DMS 273 treated with DMSO at 0.1 percent for 48 hours (cell line): ENCODE results near the gene GPC6.
"Not testable (repeated sequence)": the region's sequence is repeated elsewhere in the genome, so short reads cannot be mapped to it uniquely, and the experiment has no call there.

Source experiments
- DNase-seq: peaks from one replicate; lab custom pipeline; 2025; lab: John Stamatoyannopoulos, UW

Gene GPC6

DNA sequence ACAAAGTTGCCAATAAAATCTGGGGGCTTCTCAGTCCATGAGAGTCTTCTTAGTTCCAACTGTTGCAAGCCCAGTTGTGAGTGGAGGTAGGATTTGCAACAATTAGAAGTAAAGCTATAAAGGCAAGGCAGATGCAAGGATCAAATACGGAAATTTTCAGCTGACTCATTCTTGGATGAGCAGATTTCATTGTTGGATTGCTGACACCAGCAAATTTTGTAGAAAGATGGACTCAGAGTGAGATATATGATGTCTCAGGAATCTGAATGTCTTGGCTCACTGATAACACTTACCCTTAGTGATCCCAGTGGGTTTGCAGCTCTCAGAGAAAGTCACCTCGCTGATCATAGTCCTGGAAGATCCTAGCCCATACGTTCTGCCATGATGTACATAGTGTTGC, 209.0 kb downstream of the GPC6 start:
- no peak for DNase-seq

GRCh38 chr13:93437081-93437480, 210.5 kb downstream of the GPC6 start:
- no peak for DNase-seq

DNA sequence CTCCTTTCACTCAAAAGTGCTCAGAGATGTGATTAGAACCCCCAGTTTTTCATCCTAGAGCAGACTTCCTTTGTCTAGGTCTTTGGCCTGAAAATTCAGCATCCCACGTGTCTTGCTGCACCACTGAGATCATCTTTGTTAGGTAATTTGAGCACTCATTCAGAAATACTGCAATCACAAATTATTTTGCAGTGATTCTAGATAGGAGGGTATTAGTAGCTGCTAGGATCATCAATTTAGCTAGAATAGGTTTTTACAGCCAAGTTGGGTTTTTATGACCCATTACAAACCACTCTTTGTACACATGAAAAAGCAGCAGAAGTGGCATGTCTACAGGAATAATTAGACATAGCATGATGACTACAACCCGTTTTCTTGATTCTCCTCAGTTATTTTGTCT, 219.6 kb downstream of the GPC6 start:
- no peak for DNase-seq

- no peak for DNase-seq
These were observed 223.6 kb downstream of the GPC6 start for GRCh38 chr13:93450191-93450621.

DNA sequence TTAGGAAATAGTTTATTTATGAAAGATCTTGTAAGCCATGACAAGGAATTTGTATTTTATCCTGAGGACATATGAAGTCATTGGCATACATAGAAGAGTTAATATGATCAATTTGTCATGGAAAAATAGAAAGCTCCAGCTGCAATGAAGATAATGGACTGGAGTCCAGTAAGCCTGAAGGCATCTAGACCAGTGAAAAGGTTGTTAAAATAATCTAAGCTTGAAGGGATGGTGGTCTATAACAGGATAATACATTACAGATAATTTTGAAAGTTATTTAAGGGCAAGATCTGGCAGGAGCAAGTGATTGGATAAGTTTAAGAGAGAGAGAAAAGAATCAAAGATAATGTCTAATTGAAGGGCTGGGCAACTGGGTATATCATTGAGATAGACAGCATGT, 224.2 kb downstream of the GPC6 start:
- no peak for DNase-seq

GRCh38 chr13:93454676-93455235, 228.1 kb downstream of the GPC6 start:
- not testable (repeated sequence) for DNase-seq

GRCh38 chr13:93455861-93456260, 229.3 kb downstream of the GPC6 start:
- DNase-seq = no peak

GRCh38 chr13:93460005-93460404, 233.4 kb downstream of the GPC6 start:
- DNase-seq = no peak

GRCh38 chr13:93462151-93462550, 235.5 kb downstream of the GPC6 start:
- DNase-seq = no peak

DNA sequence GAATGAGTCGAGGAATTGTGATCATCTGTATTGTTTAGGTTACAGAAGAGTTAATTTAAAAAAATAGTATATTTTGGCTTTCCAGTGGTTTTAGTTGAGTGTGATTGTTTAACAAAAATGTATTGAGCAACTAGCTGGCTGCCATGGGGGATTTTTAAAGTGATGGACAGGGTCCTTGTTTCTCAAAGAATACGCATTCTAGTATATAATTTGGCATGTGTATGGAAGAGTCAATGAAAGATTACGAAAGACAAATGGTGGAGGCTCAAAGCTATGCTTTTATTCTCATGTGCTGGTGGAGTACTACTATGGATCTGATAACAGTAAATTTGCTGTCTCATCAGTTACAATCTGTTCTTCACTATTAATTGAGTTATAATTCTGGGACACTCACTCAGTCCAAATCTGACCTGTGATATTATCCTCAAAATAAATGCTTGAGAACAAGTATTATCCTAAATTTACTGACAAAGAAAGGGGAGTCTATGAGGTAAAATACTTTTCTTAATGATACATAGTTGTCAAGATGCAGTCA, 240.0 kb downstream of the GPC6 start:
- no peak for DNase-seq

GRCh38 chr13:93467175-93467574, 240.6 kb downstream of the GPC6 start:
- DNase-seq = peak; percentile 47

- no peak for DNase-seq
These were observed 241.8 kb downstream of the GPC6 start for GRCh38 chr13:93468433-93468832.

- DNase-seq = no peak
These were observed 245.7 kb downstream of the GPC6 start for GRCh38 chr13:93472296-93472695.

DNA sequence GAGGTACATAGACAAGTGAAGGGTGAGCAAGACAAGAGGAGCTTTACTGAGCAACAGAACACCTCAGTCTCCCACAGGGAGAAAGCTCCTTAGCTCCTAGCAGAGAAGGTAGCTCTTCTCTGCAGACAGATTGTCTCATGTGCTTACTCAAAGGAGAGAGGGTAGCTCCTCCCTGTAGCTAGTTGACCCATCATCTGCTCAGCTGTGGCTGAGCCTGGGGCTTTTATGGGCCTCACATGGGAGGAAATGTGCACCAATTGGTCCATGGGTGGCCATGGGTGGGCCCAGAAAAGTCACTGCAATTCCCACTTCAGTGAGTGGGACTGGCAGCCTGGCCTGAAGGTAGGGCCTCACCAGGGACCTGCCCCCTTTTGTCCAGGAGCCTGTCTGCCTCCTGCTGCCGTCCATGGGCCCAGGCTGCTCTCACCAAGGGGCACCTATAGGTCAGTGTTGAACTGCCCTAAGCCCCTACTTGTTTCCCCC, 246.2 kb downstream of the GPC6 start:
- no peak for DNase-seq

GRCh38 chr13:93473441-93474270, 247.0 kb downstream of the GPC6 start:
- DNase-seq = no peak

DNA sequence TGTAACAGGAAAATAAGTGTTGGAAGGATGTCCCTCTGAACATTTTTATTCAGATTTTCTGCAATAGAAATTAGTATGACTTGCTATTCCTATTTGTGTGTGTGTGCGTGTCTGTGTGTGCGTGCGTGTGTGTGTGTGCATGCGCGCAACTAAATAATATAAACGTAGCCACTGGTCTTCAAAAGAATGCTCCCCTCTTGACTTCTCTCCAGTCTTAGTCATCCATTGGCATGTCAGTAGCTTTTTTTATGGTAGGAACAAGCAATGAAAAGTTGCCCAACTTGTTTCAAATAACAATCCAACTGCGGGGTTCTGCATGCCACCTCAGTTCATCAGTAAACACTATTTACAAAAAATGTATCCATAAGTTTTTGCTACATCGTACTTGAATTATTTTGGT, 249.6 kb downstream of the GPC6 start:
- DNase-seq = no peak

- no peak for DNase-seq
These were observed 250.6 kb downstream of the GPC6 start for GRCh38 chr13:93477238-93477637.

DNA sequence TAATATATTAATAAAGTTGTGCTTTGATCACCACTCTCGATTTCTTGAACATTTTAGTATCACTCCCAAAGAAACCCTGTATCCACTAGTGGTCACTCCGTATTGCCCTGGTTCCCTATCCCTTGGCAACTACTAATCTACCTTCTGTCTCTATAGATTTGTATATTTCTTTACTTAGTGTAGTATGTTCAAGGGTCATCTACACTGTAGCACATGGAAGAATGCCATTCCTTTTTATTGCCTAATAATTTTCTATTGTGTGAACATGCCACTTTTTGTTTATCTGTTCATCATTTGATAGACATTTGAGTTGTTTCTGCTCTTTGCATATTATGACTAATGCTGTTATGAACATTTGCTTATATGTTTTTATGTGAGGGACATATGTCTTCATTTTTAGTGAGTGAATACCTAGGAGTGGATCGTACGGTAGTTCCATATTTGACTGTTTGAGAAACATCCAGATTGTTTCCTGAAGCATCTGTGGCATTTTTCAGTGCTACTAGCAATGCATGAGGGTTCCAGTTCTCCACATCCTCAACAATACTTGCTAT, 254.0 kb downstream of the GPC6 start:
- no peak for DNase-seq

GRCh38 chr13:93496117-93496516, 269.5 kb downstream of the GPC6 start:
- DNase-seq = not testable (repeated sequence)

GRCh38 chr13:93496985-93497673, 270.5 kb downstream of the GPC6 start:
- peak; percentile 54 for DNase-seq

DNA sequence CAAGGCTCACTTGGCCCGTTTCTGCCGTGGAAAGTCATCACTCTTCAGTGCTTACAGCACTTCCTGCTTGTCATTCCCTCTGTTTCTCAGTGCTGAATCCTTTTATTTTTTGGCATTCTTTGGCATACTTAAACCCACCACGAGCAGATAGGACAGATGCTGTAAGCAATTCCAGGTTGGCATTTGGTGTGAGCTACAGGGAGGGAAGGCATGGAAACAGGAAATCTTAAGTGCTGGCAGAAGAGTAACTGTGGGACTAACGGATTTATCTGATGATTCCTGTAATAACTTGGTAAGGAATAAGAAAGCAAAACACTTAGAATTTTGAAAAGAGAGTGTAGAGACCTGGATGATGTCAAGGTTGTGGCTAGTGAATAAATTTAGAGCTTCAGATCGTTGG, 273.4 kb downstream of the GPC6 start:
- DNase-seq = peak; percentile 12

DNA sequence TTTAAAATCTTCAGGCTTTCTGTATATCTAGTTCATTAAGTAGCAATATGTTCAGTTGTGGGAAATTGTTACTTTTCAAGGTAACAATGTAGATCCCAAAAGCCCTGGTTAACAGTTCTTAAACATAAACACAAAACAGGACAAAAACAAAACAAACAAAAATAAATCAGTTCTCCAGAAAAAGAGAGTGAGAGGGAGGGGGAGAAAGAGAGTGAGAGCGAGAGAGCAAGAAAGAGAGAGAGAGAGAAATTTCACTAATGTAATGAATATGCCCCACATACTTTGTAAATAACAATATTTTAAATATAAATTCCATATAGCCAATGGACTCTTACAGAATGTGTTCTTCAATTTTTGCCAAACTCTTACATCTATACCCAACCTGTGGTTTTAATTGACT, 275.5 kb downstream of the GPC6 start:
- DNase-seq = no peak
